Left lobe of liver (tissue), 2 donors: ENCODE measurements around the gene MYH11. TPM values are rescaled to one million over a fixed set of nuclear protein-coding genes. Genes with fewer than 3 reads are reported as not detected.
"Not testable (repeated sequence)": the region's sequence is repeated elsewhere in the genome, so short reads cannot be mapped to it uniquely, and the experiment has no call there.

ENCODE experiments used
- ATAC-seq: fragments of 200-7000 bp; cut with Tn5 transposase; one replicate; pipeline ENCODE4 v1.9.1; 2020; ENCODE audit warnings: mild to moderate bottlenecking, moderate library complexity
- DNase-seq: peaks from one replicate; pipeline ENCODE4 v3.0.0-alpha.2; 2020; ENCODE audit warnings: low spot score
- total RNA-seq: library from RNA; stranded (reverse); gene quantifications from one replicate; pipeline ENCODE4 v1.2.1, GENCODE V29; 2021
- donor health status: DM: no; HTN: no; CAD: no; lungs with moderate emphysema.
- donor health status: DM: no; HTN: yes; CAD: no.

Gene MYH11
- total RNA-seq, 1 donor from 2014 or later = 2.7 TPM

DNA sequence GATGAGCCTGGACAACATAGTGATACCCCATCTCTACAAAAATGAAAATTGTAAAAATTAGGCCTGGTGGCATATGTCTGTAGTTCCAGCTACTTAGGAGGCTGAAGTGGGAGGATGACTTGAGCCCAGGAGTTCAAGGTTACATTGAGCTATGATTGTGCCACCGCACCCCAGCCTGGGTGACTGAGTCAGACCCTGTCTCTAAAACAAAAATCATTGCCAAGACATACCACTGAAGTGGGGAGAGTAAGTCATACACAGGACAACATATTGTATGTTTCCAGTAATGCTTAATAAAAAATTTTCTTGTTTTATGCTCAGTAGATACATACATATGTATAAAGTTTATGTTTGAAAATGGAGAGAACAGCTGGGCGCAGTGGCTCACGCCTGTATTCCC, 167.5 kb downstream of the MYH11 start:
- ATAC-seq (no peak), DNase-seq (no peak)

DNA sequence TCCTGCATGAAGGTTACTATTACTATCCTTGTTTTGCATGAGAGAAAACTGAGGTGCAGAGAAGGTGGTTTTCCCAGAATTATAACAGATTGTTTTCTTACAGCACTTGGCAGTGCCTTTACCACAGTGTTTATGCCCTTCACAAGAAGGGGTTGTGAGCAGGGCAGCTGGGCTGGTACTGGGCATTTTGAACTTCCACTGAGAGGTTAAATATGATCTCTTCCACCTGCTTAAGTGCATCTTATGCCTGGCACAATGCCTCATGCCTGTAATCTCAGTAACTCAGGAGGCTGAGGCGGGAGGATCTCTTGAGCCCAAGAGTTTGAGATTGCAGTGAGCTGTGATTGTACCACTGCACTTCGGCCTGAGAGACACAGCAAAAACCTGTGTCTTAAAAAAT, 170.5 kb downstream of the MYH11 start:
- DNase-seq = no peak
- ATAC-seq = no peak

DNA sequence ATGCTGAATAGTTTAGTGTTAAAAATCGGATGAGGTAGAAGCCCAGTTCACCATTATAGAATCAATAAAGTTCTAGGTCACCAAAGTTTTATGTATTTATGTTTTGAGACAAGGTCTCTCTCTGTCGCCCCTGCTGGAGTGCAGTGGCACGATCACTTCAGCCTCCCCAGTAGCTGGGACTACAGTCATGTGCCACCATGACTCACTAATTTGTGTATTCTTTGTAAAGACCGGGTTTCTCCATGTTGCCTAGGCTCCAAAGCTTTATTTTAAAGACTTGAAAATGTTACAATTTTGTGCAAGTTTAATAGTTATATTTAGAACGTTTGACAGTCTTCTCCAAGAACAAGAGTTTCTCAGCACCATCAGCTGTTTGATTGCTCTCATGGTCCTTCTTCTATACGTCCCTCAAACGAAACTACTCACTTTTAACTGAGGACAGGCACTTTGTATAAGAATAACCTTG, 174.7 kb downstream of the MYH11 start:
- no peak for DNase-seq
- no peak for ATAC-seq

DNA sequence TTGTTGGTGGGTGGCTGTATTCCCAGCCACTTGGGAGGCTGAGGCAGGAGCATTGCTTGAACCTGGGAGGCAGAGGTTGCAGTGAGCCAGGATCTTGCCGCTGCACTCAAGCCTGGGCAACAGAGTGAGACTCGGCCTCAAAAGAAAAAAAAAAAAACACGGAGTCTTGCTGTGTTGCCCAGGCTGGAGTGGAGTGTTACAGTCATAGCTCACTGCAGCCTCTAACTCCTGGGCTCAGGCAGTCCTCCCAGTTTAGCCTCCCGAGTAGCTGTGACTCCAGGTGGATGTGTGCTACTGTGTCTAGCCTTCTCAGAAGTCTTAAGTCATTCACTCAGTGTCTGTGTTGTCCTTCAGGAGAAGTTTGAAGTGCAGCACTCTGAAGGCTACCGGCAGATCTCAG, 179.4 kb downstream of the MYH11 start:
- ATAC-seq (no peak), DNase-seq (no peak)

DNA sequence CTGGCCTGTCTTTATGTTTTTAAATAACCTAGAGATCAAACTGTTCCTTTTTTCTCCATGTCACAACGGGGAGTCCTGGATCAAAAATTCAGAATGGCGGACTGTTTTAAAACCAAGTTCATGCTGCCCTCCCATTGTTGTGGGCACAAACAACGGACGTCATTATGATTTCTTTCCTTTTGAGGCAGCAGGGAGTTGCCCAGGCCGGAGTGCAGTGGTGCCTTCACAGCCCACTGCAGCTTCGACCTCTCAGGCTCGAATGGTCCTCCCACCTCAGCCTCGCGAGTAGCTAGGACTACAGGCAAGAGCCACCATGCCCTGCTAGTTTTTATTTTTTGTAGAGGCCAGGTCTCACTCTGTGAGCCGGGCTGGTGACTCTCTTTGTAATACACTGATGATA, 180.3 kb downstream of the MYH11 start:
- no peak for ATAC-seq
- no peak for DNase-seq

DNA sequence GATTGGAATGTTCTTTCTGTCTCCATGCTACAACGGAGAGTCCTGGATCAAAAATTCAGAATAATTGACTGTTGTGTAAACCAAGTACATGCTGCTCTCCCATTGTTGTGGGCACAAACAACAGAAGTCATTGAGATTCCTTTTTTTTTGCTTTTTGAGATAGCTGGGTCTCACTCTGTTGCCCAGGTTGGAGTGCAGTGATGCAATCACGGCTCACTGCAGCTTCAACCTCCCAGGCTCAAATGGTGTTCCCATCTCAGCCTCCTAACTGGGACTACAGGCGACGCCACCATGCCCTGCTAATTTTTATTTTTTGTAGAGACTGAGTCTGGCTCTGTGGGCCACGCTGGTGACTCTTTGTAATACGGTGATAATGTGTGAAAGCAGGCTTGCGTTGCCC, 182.3 kb downstream of the MYH11 start:
- DNase-seq = no peak
- no peak for ATAC-seq

DNA sequence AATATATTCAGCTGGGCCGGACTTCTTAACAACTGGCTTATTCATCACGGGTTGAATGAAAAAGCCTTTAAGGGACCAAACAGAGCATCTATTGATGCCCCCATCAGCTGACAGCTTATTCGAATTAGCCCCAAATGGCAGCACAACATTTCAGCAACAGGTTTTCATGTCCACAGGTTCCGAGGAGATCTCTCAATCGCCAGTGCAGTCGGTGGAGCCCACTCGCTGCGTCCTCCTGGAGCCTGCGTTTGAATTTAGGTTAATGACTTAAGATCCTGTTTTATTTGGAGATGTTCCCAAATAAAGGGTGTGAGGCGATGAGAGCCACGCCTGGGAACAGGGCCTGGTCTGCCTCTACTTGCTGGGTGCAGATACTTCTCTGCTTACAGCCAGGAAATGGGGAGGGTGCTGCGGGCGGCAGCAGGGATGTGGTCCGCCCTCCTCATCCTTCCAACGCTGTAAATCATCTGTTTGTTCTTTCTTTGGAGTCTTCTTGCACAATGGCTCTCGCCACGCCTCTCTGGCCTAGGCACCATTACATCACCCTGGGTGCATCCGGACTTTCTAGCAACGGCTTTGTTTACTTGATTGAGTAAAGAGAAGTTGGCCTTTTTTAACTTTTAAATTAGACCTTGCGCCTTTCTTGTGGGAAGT, 184.2 kb downstream of the MYH11 start:
- ATAC-seq = peak; percentile 97
- peak; percentile 93 for DNase-seq

DNA sequence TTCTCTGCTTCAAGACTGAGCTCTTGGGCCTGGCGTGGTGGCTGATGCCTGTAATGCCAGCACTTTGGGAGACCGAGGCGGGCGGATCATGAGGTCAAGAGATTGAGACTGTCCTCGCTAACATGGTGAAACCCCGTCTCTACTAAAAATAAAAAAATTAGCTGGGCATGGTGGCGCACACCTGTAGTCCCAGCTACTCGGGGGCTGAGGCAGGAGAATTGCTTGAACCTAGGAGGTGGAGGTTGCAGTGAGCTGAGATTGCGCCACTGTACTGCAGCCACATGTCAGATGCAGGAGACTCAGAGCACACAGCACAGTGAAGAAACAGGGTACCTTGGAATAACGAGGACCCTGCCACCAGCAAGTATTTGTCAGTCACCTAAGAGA, 184.7 kb downstream of the MYH11 start:
- DNase-seq = not testable (repeated sequence)
- peak; percentile 5 for ATAC-seq

DNA sequence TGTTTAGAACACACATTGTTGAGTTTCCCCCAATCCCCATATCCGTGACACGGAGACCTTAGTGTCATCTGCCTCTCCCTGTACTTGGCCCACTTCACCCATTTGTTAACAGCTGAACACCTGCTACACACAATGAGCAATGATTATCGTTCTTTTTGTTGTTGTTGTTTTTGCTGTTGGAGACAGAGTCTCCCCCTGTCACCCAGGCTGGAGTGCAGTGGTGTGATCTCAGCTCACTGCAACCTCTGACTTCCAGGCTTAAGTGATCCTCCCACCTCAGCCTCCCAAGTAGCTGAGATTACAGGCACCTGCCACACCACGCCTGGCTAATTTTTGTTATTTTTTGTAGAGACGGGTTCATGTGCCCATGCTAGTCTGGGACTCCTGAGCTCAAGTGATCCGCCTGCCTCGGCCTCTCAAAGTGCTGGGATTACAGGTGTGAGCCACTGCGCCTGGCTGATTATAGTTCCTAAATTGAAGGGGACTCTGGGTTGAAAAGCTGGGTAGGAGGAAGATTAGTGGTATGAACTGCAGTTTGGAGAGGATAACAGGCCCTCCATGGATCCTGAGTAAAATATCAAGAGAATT, 185.2 kb downstream of the MYH11 start:
- no peak for DNase-seq
- no peak for ATAC-seq

DNA sequence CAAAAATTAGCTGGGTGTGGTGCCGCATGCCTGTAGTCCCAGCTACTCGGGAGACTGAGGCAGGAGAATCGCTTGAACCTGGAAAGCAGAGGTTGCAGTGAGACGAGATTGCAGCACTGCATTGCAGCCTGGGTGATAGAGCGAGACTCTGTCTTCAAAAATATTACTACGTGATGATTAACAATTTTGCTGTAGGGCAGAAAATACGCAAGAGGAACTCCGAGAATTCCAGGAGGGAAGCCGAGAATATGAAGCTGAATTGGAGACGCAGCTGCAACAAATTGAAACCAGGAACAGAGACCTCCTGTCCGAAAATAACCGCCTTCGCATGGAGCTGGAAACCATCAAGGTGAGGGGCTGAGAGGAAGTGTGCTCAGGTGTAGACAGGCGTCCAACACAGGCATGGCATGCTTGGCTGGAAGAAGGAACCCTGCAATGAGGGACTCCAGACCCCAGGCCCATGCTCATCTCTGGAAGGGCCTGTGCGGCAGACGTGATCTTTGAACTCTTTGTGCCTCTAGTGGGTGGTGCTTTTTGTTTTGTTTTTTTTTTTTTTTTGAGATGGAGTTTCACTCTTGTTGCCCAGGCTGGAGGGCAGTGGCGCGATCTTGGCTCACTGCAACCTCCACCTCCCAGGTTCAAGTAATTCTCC, 189.6 kb downstream of the MYH11 start:
- no peak for DNase-seq

DNA sequence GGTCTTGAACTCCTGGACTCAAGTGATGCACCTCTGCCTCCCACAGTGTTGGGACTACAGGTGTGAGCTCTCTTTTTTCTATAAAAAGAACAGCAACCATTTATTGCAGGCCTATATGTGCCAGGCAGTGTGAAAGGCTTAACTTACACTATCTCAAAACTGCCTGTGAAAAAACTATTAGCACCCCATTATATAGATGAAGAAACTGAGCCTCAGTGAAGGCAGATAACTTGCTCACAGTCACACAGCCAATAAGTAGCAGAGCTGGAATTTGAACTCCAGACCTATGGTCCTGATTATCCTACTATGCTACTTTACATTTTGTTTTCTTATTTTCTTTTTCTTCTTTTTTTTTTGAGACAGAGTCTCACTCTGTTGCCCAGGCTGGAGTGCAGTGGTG, 191.7 kb downstream of the MYH11 start:
- ATAC-seq = no peak
- DNase-seq = no peak

More for the DNA sequence above, 189.6 kb downstream of the MYH11 start:
- ATAC-seq = no peak

DNA sequence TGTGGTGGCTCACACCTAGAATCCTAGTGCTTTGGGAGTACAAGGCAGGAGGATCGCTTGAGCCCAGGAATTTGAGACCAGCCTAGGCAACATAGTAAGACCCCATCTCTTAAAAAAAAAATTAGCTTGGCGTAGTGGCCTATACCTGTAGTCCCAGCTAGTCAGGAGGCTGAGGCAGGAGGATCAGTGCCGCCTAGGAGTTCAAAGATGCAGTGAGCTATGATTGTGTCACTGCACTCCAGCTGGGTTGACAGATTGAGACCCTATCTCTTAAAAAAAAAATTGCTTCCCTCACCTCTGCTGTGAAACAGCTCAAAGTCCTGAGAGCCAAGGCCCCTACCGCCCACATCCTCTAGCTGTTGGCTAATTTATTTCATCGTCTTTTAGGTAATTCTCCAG, 196.6 kb downstream of the MYH11 start:
- DNase-seq = no peak
- no peak for ATAC-seq

DNA sequence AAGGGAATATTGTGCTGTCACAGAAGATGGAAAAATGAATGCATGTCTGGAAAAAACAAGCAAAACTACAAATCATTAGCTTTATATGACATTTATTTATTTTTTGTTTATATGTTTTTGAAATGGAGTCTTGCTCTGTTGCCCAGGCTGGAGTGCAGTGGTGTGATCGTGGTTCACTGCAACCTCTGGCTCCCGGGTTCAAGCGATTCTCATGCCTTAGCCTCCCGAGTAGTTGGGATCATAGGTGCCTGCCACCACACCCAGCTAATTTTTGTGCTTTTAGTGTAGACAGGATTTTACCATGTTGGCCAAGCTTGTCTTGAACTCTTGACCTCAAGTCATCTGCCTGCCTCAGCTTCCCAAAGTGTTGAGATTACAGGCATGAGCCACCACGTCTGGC, 198.3 kb downstream of the MYH11 start:
- ATAC-seq = no peak
- no peak for DNase-seq

DNA sequence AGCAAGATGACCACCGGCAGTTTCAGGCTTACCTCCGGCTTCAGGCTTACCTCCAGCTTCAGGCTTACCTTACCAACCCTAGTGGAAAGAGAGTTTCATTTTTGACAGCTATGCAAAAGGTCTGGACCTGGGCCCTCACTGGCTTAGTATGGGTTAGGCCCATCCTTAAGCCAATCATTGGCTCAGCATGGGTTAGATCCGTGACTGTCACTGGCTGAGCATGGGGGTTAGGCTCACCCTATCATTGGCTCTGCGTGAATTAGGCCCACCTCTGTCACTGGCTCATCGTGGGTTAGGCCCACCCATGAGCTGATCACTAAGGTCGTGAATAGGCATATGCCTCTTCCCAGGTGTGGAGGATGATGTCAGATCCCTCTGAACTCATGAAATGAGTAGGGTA, 198.7 kb downstream of the MYH11 start:
- DNase-seq (no peak), ATAC-seq (no peak)

DNA sequence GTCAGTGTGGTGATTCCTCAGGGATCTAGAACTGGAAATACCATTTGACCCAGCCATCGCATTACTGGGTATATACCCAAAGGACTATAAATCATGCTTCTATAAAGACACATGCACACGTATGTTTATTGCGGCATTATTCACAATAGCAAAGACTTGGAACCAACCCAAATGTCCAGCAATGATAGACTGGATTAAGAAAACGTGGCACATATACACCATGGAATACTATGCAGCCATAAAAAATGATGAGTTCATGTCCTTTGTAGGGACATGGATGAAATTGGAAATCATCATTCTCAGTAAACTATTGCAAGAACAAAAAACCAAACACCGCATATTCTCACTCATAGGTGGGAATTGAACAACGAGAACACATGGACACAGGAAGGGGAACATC, 201.3 kb downstream of the MYH11 start:
- not testable (repeated sequence) for DNase-seq, ATAC-seq

DNA sequence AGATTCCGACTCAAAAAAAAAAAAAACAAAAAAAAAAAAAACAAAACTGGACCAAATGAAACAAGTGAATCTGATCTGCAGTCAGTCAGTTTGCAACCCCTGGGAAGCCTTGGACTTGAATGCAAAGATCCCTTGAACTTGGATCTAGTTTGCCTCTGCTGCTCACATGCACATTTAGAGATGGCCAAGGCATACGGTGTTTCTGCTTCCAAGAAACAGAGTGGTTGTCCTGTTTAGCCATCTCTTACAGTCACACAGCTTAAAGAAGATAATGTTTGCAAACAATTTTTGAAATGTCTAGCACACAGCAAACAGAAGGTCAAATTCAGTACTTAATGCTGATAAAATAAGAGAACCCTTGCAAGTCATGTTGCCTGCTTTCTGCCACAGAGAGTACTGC, 202.2 kb downstream of the MYH11 start:
- no peak for ATAC-seq
- DNase-seq = no peak

DNA sequence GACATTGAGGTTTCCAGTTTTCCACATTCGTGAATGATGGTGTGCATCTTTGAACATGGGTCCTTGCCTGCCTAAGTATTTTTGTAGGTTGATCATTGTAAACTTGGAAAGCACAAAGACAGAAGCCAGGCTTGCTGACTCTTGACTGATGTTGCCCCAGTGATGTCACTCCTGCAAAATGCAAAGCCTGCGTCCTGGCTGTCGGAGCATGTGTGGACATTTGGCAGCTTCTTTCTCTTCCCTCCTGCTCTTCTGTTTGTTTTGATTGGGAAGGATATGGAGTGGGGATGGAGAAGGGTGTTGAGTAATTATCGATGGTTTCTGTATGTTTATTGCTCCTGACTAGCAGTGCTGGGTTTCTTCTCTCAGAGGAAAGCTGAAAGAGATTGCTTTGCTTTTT, 203.6 kb downstream of the MYH11 start:
- ATAC-seq (no peak), DNase-seq (no peak)

Other genes with a start within 250 kb of the MYH11 start
- 31.8 TPM for gene MARF1, start 213.9 kb downstream of the MYH11 start, total RNA-seq
- gene NDE1, start 206.8 kb downstream of the MYH11 start, total RNA-seq = 3.4 TPM
- gene CEP20, start 31.6 kb upstream of the MYH11 start, total RNA-seq = 12.2 TPM
- gene ABCC1, start 92.6 kb upstream of the MYH11 start, total RNA-seq = 2.5 TPM